Tibial nerve (tissue), 4 donors: Measurements from ENCODE around the gene USP25.

ENCODE experiments used
- CTCF ChIP-seq, 5 experiments: fragments of 200-600 bp in 3 of 5; fragments of 450-650 bp in 2 of 5; sonication (generic) in 3 of 5; IDR thresholded peaks; one replicate each; pipeline ENCODE4 v1.5.1; 2016 to 2019; ENCODE audit warnings: antibody characterized with exemption in 5 of 5, mild to moderate bottlenecking in 3 of 5, moderate library complexity in 2 of 5
- EP300 ChIP-seq, 2 donors: sonication (generic); formaldehyde crosslinking; IDR thresholded peaks; one replicate each; pipeline ENCODE4 v1.6.1; 2017; ENCODE audit warnings: antibody characterized with exemption in 2 of 2, mild to moderate bottlenecking in 1 of 2
- POLR2A ChIP-seq, 2 donors: fragments of 450-650 bp; IDR thresholded peaks; one replicate each; pipeline ENCODE4 v1.6.1; 2017; ENCODE audit warnings: antibody characterized with exemption in 2 of 2, mild to moderate bottlenecking in 2 of 2, moderate library complexity in 2 of 2

GRCh38 chr21:15781986-15782385 lies 52.2 kb downstream of the USP25 start:
- no peak for TF ChIP-seq CTCF (IDR thresholded peaks at IDR 0.05)
- TF ChIP-seq EP300 (IDR thresholded peaks at IDR 0.05), result no peak
- no peak for TF ChIP-seq POLR2A (IDR thresholded peaks at IDR 0.05)
